SW 1271 (cell line): ENCODE data around the gene FBN2.
"Not testable (repeated sequence)": the region's sequence is repeated elsewhere in the genome, so short reads cannot be mapped to it uniquely, and the experiment has no call there.

ENCODE experiments used
- DNase-seq, 2 experiments: peaks; one replicate each; lab custom pipeline; 2025; lab: John Stamatoyannopoulos, UW

Gene FBN2

DNA sequence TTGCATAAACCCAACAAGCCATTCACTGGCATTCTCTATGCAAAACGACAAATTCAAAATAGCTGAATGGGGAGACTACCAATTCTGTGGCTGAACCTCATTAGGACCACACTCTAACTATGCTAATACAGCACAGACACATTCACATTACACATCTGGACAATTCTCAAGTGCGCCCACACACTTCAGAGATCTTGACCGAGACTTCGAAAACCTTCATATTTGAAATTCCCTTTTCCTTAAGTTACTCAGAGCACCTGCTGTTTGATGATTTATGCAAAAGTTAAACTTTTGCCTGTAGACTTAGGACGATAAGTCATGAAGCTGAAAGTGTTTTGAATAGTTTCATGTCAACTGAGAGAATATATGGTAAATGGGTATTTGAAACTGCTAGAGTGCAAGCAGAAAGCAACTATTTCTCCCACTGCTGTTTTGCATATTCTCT lies 111.9 kb downstream of the FBN2 start:
- no peak for DNase-seq

DNA sequence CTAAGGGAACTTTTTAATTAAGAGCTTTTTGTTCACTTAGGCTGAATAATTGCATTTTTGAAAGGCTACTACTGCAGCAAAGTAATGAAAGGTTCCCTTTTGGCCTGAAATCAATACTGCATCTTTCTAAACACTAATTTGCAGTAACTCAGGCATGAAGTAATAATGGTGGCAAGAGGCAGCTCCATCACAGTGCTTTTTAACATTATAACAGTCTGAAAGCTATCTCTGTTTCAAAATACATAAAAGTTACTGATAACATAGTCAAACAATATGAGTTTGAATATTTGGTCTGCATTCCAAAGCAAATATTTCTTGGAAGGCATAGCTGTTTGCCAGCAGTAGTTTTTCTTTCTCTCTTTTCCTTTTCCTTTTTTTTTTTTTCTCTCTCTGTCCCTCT lies 113.4 kb downstream of the FBN2 start:
- no peak for DNase-seq

DNA sequence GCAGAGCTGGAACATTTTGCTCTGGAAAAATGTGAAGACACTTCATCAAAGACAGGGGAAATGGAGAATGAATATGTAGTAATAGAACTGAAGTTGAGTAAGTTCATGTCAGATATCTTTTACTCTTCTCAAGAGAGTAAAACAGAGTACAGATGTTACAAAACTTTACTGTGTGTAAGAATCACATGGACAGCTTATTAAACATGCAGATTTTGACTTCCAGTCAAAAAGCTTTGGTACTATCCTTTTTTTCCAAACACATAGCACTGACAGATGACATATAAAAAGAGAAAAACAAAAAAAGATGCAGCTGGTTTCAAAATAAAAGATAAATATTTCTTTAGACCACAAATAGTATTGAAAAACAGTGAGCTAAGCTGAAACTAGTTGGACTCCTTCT lies 115.4 kb downstream of the FBN2 start:
- no peak for DNase-seq

DNA sequence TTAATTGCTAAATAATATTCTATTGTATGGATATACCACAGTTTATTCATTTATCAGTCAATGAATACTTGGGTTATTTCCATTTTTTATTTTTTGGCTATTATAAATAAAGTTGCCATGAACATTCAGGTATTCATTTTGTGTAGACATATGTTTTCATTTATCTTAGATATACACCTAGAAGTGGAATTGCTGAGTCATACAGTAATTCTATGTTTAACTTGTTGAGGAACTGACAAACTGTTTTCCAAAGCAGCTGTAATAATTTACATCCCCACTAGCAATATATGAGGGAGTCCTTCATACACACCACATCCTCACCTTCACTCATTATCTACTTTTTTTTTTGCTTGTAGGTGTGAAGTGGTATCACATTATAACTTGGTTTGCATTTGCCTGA lies 123.6 kb downstream of the FBN2 start:
- DNase-seq, result no peak

DNA sequence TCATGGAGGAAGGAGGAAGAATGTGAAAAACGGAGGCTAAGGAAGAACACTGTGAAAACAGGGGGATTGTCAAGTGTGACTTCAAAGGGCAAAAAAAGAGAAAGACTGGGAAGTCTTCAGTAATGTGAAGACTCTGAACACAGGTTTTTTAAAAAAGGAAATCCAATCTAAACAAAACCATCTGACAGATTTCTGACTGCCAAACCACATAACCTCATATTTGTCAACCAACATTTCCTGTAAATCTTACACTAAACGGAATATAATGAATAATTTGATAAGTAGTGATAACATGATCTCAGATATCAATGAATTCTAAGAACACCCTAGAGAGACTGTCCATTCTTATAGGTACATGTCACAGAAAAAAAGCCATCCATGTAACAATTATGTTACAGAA lies 124.7 kb downstream of the FBN2 start:
- no peak for DNase-seq

DNA sequence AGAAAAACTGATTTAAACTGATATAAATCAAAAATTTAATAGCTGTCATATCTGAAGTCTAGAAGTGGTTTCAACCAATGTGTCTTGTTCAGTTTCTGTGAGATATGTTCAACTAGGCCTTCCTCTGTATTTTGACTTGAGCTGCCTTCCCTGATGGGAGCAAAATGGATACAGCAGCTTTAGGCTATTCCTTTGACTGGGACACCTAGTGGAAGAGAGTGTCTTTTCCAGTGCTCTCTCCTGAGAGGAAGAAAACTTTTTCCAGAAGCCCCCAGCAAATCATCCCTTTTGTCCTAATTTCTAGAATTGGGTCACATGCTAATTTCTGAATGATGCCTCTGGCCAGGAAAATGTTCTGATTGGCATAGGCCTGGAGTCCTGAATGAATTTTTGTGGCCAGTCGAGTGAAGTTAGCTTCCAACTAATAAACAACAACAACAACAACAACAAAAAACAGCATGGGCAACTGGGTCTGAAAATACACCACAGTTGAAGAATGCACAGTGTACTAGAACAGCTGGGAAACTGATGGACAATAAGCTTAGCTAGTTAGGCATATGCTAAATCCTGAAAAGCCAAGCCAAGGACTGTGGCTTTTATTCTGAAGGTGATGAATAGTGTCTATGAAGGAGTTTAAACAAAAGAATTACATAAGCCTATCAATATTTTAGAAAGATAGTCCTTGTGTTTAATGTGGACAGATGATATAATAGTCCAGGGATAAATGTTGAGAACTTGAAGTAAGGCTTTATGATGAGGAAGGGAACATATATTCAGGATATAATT lies 125.7 kb downstream of the FBN2 start:
- DNase-seq, result no peak

DNA sequence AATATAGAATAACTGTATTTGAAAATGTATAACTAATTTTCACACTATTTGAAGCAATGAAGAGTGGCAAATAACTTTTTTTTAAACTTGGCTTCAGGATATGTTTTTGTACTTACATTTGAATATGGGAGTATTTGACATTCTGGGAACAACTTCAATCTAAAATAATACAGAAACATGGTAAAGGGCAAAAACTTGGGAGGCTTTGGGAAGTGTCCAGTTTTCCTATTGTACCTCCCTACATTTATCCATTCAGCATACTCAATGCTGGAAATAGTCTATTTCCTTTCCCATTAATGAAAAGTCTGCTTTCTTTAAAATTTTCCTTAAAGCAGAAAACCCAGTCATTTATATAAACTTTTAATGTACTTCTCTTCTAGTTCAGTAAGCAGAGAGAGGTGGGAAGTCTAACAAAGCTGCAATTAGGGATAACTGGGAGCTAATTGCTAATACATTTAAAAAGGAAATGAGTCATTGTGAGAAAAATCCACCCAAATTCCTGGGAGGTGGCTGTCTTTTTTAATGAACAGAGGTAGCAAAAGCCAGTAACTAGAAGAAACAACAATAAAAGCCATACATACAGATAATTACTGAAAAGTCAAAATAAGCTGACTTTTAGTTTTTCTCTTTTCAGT lies 128.8 kb downstream of the FBN2 start:
- no peak for DNase-seq

DNA sequence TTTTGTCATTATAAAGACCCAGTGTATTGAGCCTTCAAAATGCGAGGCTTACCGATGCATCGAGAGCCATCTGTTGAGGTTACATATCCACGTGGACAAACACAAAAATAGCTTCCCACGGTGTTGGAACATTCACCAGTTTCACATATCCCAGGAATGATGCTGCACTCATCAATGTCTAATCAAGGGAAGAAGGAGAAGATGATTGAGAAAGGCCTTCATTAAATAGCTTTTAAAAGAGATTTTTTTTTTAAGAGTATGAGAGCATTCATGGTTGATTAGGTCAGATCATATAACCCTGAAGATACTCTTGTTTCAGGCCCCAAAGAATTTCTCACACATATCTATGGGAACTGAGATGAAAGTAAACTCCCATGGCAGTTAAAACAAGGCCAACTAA lies 129.4 kb downstream of the FBN2 start:
- no peak for DNase-seq

DNA sequence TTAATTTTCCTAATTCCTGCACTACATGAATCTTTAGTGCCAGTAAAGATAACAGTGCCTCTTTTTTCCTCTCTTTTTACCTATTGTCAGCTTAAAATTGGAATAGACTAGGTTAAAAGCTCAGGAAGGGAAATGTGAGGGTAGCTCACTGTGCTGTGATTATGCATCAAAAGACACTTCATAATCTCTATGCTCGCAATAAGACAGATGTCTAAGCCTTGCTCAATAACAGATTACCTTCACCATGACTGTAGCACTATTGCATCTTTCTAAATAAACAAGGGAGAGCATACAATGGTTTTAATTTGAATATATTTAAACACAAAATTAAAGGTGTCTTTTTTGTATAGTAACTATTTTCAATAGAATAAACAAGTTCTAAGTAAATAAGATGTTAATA lies 130.1 kb downstream of the FBN2 start:
- no peak for DNase-seq

DNA sequence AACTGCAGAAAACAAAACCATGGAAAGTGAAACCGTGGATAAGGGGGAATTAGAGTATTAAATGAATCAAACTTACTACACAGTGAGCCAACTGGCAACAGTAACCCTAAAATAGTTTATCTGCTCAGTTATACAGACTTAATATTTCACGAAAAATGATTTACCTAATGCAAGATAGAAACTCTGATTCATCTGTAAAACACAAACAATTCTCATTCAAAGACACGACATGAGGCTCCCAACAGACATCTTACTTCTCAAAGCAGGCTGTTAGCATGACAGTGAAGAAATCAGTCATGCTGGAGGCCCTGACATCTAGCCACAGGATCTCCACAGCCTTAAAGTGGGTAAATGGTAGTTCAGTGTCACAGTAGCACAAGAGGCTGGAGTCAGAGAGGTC lies 131.2 kb downstream of the FBN2 start:
- no peak for DNase-seq

DNA sequence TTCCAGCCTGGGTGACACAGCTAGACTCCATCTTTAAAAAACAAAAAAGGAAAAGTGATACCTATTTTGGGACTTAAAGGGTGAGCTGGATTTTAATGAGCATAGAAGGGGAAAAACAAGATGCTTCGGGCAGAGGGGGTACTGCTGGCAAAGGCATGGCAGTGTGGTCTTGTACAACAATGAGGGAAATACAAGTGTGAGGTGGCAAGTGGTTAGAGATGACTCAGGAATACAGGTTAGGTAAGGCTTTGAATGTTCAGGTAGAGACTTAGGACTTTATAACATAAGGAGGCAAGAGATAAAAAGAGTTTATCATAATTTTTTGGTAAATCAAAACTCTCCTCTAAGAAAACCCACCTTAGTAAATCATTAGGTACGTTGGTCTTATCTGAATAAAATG lies 132.9 kb downstream of the FBN2 start:
- DNase-seq, result no peak

DNA sequence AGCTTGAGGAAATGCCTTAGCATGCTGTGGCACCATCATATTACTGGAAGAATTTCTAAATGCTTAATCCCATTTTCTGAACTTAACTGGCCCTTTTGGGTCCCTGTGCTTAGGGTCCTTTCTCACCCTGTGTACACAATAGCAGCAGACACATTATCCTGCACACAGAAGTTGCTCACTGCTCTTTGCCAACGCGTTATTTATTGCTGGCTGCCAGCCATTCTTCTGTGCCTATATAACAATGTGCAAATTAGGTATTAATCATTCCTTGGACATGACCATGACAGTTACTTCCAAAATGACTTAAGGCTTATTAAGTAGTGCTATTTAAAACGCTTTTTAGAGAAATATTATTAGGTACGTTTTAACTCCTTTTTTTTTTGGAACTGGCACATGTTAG lies 134.7 kb downstream of the FBN2 start:
- no peak for DNase-seq

DNA sequence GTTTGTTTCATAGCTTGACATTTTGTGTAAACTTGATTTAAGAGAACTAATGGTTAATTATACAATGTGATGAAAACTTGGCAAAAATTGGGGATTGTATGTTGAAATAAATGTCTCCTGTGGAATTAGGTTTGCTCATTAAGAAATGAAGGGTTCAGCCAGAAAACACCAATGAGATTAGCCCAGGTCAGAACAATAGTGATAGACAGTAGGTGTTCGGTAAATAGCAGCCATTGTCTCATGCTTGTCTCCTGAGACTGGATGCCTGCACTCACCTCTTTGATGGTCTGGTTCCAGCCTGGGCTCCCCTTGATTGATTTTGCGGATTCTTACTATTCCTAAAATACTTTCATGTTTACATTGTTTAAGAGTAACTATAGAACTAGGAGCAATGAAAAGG lies 135.5 kb downstream of the FBN2 start:
- no peak for DNase-seq

DNA sequence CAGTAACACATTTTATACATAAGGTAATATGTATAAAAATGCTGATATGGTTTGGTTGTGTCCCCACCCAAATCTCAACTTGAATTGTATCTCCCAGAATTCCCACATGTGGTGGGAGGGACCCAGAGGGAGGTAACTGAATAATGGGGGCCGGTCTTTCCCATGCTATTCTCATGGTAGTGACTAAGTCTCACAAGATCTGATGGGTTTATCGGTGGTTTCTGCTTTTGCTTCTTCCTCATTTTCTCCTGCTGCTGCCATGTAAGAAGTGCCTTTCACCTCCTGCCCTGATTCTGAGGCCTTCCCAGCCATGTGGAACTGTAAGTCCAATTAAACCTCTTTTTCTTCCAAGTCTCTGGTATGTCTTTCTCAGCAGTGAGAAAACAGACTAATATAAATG lies 137.3 kb downstream of the FBN2 start:
- DNase-seq, result not testable (repeated sequence)

DNA sequence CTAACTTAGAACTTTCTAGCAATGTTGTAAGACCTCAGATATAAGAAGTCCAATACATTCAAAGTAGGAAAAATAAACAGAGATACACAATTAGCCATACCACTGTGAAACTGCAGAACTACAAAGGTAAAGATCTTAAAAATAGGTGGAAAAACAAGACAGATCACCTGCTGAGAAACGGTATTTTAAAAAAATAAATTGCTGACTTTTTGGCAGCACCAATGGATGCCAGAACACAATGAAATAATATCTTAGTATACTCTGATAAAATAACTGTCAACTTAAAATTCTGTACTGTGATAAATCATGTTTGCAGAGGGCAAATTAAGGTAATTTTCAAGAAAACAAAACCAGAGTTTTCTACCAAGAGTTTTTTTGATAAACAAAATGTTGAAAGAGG lies 138.9 kb downstream of the FBN2 start:
- DNase-seq, result no peak

DNA sequence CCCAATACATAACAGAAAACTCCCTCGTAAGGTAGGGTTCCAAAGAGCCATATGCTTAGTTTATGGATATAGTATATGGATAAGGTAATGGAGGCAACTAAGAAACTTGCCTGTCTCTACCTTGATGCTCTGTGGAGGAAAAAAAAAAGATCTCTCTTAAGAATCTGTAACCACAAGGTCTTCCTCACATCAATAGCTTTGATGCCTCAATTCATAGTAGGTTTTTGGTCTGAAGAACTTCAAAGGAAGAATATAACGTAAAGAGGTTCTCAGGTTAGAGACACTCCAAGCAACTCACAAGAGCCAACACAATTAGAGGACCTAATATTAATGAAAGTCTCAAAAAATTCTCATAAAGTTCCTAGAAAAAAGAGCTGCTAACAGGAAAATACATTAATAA lies 140.2 kb downstream of the FBN2 start:
- no peak for DNase-seq

DNA sequence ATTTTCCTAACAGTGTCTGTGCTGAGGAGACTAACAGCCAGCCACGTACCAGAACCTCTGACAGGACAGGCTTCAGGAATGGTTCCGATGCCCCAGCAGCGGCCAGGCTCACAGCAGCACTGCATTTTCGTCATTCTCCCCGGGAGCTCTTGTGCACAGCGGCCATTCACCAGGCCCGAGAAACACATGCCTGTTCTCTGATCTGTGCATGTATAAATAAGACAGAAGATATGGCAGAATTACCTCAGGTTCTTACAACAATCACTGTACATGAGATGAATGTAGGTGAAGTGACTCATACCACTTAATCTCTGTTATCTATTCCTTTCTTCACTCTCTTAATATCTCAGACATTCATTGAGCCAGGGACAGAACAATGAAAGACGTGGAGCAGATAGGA lies 143.0 kb downstream of the FBN2 start:
- no peak for DNase-seq

DNA sequence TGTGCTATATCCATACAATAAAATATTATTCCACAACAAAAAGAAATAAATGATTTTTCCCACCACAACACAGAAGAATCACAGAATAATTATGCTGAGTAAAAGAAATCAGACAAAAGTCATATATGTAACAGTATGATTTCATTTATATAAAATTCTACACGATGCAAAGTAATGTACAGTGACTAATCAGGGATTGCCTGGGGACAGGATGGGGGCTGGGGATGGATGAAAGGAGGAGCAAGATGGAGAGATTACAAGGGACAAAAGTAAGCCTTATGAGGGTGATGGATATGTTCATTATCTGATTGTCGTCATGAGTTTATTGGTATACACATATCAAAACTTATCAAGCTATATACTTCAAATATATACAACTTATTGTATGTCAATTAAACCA lies 154.0 kb downstream of the FBN2 start:
- DNase-seq, result no peak

DNA sequence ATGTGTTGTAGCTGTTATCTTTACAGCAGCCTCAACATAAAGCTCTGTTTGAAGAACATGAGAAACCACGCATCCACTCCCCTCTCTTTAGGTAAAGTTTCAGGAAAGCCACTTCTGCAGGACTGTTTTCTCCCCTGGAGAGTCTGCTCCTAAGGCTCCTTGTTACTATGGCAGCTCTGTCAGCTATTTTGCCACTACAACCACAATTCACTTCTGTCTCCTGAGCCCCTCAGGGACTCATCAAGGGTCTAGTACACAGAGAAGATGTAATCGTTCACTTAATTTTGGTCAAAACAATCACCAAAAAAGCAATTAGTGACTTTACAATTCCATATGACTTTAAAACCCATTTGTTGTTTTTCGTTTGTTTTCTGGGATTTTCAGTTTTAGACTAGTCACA lies 157.7 kb downstream of the FBN2 start:
- DNase-seq, result no peak

DNA sequence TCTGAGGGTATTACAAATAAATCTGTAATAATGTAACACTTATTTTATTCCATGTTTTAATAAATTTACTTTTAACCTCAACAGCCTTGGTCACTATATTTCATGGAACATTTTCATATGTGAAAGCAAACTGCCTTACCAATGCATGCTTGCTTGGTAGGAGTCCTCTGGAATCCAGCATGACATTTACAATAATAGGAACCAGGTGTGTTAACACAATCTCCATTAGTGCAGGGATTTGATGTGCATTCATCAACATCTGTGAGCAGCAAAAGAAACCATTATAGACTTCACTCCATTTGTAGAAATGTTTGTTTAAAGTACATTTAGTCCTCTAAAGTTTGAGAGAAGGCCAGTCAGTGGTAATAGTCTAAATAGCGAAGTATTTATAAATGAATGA lies 159.4 kb downstream of the FBN2 start:
- no peak for DNase-seq

DNA sequence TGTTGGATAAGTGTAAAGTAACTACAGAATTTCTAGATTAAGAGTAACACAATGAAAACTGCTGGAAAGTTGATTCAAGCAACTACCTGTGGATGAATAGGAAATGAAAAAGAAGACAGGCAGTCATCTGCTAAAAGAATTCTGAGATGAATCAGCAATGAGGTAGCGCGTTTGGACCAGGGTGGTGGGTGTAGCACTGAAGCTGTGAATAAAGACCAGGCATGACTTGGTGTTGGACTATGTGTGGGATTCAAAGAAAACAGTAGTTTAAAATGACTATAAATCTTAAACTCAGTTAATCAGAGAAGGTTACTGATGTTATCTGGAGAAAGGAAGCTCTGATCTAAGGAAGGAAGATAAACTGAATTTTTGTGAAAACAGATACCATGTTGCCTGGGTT lies 159.8 kb downstream of the FBN2 start:
- DNase-seq, result no peak

DNA sequence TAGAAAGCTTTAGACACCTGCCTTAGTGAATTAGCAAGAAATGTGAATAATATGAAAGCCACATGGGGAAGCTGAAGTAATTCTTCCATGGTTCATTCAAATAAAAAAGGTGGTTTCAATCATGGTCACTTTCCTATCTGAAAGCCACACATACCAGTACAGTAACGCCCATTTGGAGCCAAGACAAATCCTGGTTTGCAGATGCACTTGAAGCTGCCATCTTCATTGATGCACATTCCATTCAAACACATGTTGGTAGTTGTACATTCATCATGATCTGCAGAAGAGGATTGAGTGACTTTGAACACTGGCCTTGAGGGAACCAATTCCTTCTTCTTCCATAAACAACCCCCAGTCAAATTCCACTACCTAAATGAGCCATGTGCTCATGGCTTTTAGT lies 161.5 kb downstream of the FBN2 start:
- no peak for DNase-seq

DNA sequence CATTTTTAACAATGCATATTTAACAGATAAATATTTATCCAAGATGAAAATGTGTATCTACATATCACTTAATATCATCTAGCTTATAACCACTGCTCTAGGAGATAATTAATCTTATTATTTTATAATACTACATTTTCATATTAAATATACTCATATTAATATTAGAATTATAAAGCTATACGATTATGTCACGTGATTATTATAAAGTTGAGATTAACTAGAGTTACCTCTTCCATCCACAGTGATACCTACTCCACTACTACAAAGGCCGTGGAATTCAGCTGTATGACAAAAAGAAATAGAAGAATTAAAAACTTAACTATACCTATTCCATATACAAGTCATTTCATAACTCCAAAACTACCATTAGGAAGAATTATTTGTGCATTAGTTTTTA lies 171.9 kb downstream of the FBN2 start:
- no peak for DNase-seq

DNA sequence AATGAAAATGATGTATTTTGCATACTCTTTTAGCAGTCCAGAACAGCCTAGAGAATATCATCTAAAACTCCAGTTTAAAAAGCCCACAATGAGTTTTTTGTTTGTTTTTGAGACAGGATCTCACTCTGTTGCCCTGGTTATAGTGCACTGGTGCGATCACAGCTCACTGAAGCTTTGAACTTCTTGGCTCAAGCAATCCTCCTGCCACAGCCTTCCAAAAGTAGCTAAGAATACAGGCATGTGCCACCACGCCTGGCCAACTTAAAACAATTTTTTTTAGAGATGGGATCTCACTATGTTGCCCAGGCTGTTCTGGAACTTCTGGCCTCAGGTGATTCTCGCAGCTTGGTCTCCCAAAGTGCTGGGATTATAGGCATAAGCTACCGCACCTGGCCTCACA lies 175.7 kb downstream of the FBN2 start:
- no peak for DNase-seq
